Endothelial cell of umbilical vein (primary cell): ENCODE measurements around the gene FAM3D. TPM values are rescaled to one million over a fixed set of nuclear protein-coding genes. Genes with fewer than 3 reads are reported as not detected.

Experiments used
- BruUV-seq: library from RNA; stranded (reverse); fragments of 400-500 nt; replicated peaks from 2 replicates; lab custom pipeline; 2021; lab: Mats Ljungman, UMichigan
- CTCF ChIA-PET: fragments of 300-600, 350-600 bp; sonication (Branson Sonifier 250); formaldehyde crosslinking; loops from one replicate; lab custom pipeline; 2021; ENCODE audit warnings: antibody characterized with exemption, inconsistent platforms; lab: Charles Lee
- POLR2A ChIA-PET: fragments of 300-600, 350-600 bp; sonication (Branson Sonifier 250); formaldehyde crosslinking; loops from one replicate; lab custom pipeline; 2021; ENCODE audit warnings: antibody characterized with exemption, inconsistent platforms; lab: Charles Lee
- DNase-seq: peaks from one replicate; pipeline ENCODE4 v3.0.0-alpha.2; 2011; ENCODE audit warnings: low read depth, low spot score
- FAIRE-seq: peaks from 2 replicates; lab custom pipeline; 2011; peaks lifted over from hg19 to GRCh38; lab: Jason Lieb, UNC
- H2AFZ ChIP-seq: 2 replicates; pipeline ENCODE4 v1.6.0; 2012; ENCODE audit warnings: low read depth, low read length, control low read depth, inconsistent platforms
- H3K27ac ChIP-seq: 2 replicates; pipeline ENCODE4 v1.5.1; 2011; ENCODE audit warnings: low read depth, mild to moderate bottlenecking, control low read depth, low read length, moderate library complexity; ENCODE audit not compliant: insufficient read depth
- H3K27me3 ChIP-seq, 2 experiments: 2 replicates each; pipeline versions ENCODE4 v1.6.0 to v1.6.1; 2011; ENCODE audit warnings: low read length in 2 of 2, mixed read lengths in 1 of 2; ENCODE audit not compliant: control insufficient read depth in 2 of 2, insufficient read depth in 2 of 2
- H3K36me3 ChIP-seq, 2 experiments: 2 replicates in 1 of 2; 3 replicates in 1 of 2; pipeline ENCODE4 v1.5.1; 2011; ENCODE audit warnings: low read length in 2 of 2, mild to moderate bottlenecking in 1 of 2, moderate library complexity in 1 of 2; ENCODE audit not compliant: control insufficient read depth in 2 of 2, insufficient read depth in 2 of 2; ENCODE audit errors: extremely low read depth in 1 of 2
- H3K4me1 ChIP-seq: 3 replicates; pipeline ENCODE4 v1.5.1; 2011; ENCODE audit warnings: mild to moderate bottlenecking, low read length; ENCODE audit not compliant: control insufficient read depth, insufficient read depth; ENCODE audit errors: extremely low read depth
- H3K4me2 ChIP-seq: 2 replicates; pipeline ENCODE4 v1.6.1; 2011; ENCODE audit warnings: low read length, control low read depth, mixed read lengths; ENCODE audit not compliant: insufficient read depth
- H3K4me3 ChIP-seq, 3 experiments: fragments of 200-600 bp in 1 of 3; sonication (generic), shearing (Covaris generic) in 1 of 3; replicated peaks in 1 of 3; 2 replicates each; pipeline ENCODE4 v1.5.1; 2011 to 2016; ENCODE audit warnings: control low read depth in 3 of 3, low read length in 3 of 3, mild to moderate bottlenecking in 2 of 3, inconsistent platforms in 1 of 3, low read depth in 1 of 3, moderate library complexity in 1 of 3; ENCODE audit not compliant: insufficient read depth in 1 of 3
- H3K79me2 ChIP-seq: 2 replicates; pipeline ENCODE4 v1.6.0; 2012; ENCODE audit warnings: low read length, inconsistent platforms; ENCODE audit not compliant: control insufficient read depth, insufficient read depth
- H3K9ac ChIP-seq: replicated peaks from 2 replicates; pipeline ENCODE3; 2011; ENCODE audit warnings: low read length, control low read depth; ENCODE audit not compliant: insufficient read depth; ENCODE audit errors: extremely low read depth
- H3K9me1 ChIP-seq: replicated peaks from 3 replicates; pipeline ENCODE4 v1.6.0; 2011; ENCODE audit warnings: mild to moderate bottlenecking, low read length; ENCODE audit not compliant: control insufficient read depth, insufficient read depth; ENCODE audit errors: extremely low read depth
- H3K9me3 ChIP-seq: replicated peaks from 2 replicates; pipeline ENCODE4 v1.5.1; 2012; ENCODE audit warnings: low read length, inconsistent platforms; ENCODE audit not compliant: control insufficient read depth, insufficient read depth
- H4K20me1 ChIP-seq: replicated peaks from 2 replicates; pipeline ENCODE3; 2011; ENCODE audit warnings: mild to moderate bottlenecking, low read length; ENCODE audit not compliant: control insufficient read depth, insufficient read depth; ENCODE audit errors: extremely low read depth
- GATA2 ChIP-seq: IDR thresholded peaks from 2 replicates; pipeline ENCODE4 v1.7.0; 2011; ENCODE audit warnings: low read depth, mild to moderate bottlenecking, moderate library complexity, mixed read lengths, low read length; ENCODE audit not compliant: insufficient read length, insufficient read depth
- POLR2A ChIP-seq: IDR thresholded peaks from 2 replicates; pipeline ENCODE4 v1.6.1; 2012; ENCODE audit warnings: low read depth, mild to moderate bottlenecking, control low read depth, low read length
- POLR2AphosphoS5 ChIP-seq: IDR thresholded peaks from 2 replicates; pipeline ENCODE4 v1.6.1; 2012; ENCODE audit warnings: low read depth, mild to moderate bottlenecking, control low read depth, low read length, moderate library complexity; ENCODE audit not compliant: insufficient read depth
- dilution Hi-C: fragments of 300-500 bp; cut with MboI; formaldehyde crosslinking; loops from one replicate; pipeline ENCODE4 v1.15.0; 2019; ENCODE audit warnings: low sequenced_read_pairs; ENCODE audit not compliant: extremely low pct_ligation_motif_present
- intact Hi-C: fragments of 100-400 bp; cut with micrococcal nuclease; formaldehyde crosslinking; loops from one replicate; pipeline ENCODE4 v1.10.0; 2022
- polyA plus RNA-seq, 4 experiments: library from polyadenylated mRNA; depleted of rRNA in 3 of 4; stranded (reverse) in 3 of 4; unstranded in 1 of 4; fragments of >200 nt; gene quantifications; 2 replicates each; pipeline versions ENCODE4 v1.2.1 to v1.2.3, GENCODE V29; 2011 to 2012; ENCODE audit warnings: missing spikeins in 1 of 4
- total RNA-seq: library from RNA; stranded (reverse); gene quantifications from 2 replicates; pipeline ENCODE4 v1.2.3, GENCODE V29; 2021
- TF ChIP-seq, protein P1 (sequence below): IDR thresholded peaks from 2 replicates; pipeline ENCODE4 v1.6.1; 2011; ENCODE audit not compliant: insufficient read depth, insufficient read length
- TF ChIP-seq, protein P2 (sequence below), 2 donors: IDR thresholded peaks; 1 replicate in 1 of 2; 2 replicates in 1 of 2; pipeline ENCODE4 v1.5.1; 2011; ENCODE audit warnings: low read length in 2 of 2, mild to moderate bottlenecking in 2 of 2, moderate library complexity in 2 of 2, control low read depth in 1 of 2, inconsistent platforms in 1 of 2, low read depth in 1 of 2; ENCODE audit not compliant: insufficient read depth in 1 of 2; ENCODE audit errors: extremely low read depth in 1 of 2

Gene FAM3D
- total and polyA plus RNA-seq, 2 donors (not counting 3 experiments of a cell fraction or from before 2014, with no cell fraction given), result 0.12 TPM; not detected in 1

DNA sequence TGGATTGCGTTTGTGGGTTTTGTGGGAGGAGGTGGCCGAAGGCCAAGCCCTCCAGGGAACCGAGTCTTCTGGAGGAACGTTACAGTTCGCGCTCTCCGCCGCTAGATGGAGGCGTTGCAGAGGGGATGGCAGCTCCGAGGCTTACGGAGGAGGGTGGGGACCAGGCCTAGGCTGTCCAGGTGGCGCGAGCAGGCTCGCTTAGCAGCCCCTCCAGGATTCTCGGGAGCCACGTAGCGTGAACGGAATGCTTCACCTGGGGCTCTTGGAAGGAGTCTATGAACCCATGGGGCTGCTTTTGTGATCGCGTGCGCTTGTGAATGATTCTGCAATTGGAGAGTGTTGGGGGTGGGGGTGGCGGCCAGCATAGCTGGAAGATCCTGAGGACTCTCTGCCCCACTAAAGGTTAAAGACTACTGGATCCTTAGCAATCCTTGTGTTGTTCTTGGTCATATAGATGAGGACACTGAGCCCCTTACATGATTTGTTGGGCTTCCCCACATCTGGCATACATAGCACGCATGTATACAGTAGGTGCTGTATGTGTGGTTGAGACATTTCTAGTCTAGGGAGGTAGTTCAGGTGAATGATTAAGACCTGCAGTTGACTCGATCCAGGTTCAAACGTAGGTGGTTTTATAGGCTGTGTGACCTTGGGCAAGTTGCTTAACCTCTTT, 25.7 kb downstream of the FAM3D start:
- Histone ChIP-seq H3K27ac (no peak overlapping the region), H2AFZ (peak overlapping the region; percentile 30), H3K4me2 (no peak overlapping the region), H3K9ac (no peak overlapping the region), H3K9me1 (no peaks in the 10 kb centered on the region), H3K27me3 (no peaks in the 10 kb centered on the region), H3K36me3 (no peaks in the 10 kb centered on the region), H3K4me1 (peaks cover 7% of the 10 kb centered on the region), H3K4me3 (no peak overlapping the region), H4K20me1 (no peaks in the 10 kb centered on the region), H3K79me2 (no peaks in the 10 kb centered on the region), H3K9me3 (no peaks in the 10 kb centered on the region)
- DNase-seq (peak; percentile 65), FAIRE-seq (peak; percentile 89)
- TF ChIP-seq GATA2 (no peak), POLR2A (no peak), POLR2AphosphoS5 (no peak)
- TF ChIP-seq, protein P1, sequence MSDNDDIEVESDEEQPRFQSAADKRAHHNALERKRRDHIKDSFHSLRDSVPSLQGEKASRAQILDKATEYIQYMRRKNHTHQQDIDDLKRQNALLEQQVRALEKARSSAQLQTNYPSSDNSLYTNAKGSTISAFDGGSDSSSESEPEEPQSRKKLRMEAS, result no peak
- TF ChIP-seq, protein P2, sequence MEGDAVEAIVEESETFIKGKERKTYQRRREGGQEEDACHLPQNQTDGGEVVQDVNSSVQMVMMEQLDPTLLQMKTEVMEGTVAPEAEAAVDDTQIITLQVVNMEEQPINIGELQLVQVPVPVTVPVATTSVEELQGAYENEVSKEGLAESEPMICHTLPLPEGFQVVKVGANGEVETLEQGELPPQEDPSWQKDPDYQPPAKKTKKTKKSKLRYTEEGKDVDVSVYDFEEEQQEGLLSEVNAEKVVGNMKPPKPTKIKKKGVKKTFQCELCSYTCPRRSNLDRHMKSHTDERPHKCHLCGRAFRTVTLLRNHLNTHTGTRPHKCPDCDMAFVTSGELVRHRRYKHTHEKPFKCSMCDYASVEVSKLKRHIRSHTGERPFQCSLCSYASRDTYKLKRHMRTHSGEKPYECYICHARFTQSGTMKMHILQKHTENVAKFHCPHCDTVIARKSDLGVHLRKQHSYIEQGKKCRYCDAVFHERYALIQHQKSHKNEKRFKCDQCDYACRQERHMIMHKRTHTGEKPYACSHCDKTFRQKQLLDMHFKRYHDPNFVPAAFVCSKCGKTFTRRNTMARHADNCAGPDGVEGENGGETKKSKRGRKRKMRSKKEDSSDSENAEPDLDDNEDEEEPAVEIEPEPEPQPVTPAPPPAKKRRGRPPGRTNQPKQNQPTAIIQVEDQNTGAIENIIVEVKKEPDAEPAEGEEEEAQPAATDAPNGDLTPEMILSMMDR (IDR thresholded peaks at IDR 0.05; ENCODE audit: extremely low read depth in 1 of 2, insufficient read depth in 1 of 2, low read depth in 1 of 2, low read length in 2 of 2), result peak; percentile 83 to 92
- ChIA-PET CTCF (interaction anchor here (0.5 to 7.2 kb wide), 17 partner anchors 11 to 1890 kb away, joined by 3 to 118 read pairs (median 10); no protein-coding TSS in a partner anchor), POLR2A (no interaction called here)
- intact Hi-C loops, result loop anchor here (1.0 to 5.0 kb wide), 6 partner anchors 18 to 571 kb away; no protein-coding TSS in a partner anchor
- no TSS peak for BruUV-seq
- dilution Hi-C loops, result no loop called here
